ENCODE results near the gene GMPPA. TPM values are rescaled to one million over a fixed set of nuclear protein-coding genes. Genes with fewer than 3 reads are reported as not detected.

GMPPA gene
- total RNA-seq, 1 experiment from 2014 or later = 47.8 TPM

- no peak for DNase-seq (ENCODE audit: low read depth)
These were observed 39.8 kb downstream of the GMPPA start for GRCh38 chr2:219538504-219538951.

GRCh38 chr2:219538956-219539788 lies 40.5 kb downstream of the GMPPA start:
- DNase-seq (ENCODE audit: low read depth) = no peak

DNA sequence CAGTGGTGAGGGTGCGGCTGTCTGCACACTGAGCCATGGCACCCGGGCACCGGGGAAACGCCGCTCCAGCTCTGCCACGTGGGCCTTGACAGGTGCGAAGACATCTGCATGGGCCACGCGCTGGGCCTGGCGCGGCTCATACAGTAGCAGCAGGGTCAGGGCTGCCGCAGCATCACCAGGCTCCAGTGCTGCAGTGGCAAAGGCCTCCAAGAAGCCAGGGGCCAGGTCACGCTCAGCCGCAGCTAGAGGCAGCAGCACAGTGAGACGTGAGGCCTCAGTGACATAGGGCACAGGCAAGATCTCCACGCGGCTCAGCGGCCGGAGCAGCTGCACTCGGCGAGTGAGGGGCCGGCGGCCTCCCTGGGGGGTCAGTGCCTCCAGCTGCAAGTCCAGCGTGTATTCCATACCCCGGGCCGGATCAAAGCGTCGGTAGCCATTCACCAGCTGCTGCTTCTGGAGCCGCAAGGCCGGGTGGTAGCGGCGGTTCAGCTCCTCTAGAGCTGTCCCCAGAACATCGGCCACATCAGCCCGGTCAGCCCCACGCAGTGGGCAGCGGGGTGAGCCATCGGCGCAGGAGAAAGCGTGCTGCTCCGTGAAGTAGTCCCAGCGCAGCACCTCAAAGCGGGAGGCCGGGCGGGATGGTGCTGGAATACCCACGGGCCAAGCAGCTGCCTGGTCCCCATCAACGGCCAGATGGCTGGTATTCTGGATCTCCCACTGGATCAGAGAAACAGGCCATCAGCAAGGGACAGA lies 41.4 kb downstream of the GMPPA start:
- DNase-seq (ENCODE audit: low read depth) = no peak

- DNase-seq (ENCODE audit: low read depth) = no peak
These were observed 42.3 kb downstream of the GMPPA start for GRCh38 chr2:219540784-219541504.

DNA sequence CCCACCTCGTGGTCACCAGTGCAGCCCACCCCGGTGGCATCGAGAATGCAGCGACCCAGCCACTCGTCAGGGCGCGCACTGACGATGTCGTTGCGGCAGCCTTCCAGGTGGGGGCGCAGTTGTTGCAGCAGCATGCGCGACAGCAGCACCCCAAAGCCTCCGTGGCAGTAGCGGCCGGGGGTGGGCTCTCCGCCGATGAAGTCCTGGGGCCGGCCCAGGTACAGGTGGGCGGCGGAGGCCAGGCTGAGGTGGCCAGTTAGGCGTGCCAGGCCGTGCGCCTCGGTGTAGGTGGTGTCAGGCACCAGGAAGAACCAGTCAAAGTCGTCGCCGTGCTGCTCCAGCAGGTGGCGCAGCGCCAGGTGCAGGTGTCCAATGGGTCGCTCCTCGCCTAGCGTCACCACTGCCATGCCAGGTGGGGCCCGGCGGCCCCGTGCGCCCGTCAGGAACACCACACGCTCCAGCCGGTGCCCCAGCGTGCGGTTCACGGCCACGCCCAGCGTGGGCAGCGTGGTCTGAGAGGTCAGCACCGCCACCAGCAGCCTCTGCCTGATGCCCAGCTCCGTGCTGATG lies 43.0 kb downstream of the GMPPA start:
- DNase-seq (ENCODE audit: low read depth) = peak; percentile 61

GRCh38 chr2:219542931-219543595 lies 44.4 kb downstream of the GMPPA start:
- DNase-seq (ENCODE audit: low read depth) = peak; percentile 43

DNA sequence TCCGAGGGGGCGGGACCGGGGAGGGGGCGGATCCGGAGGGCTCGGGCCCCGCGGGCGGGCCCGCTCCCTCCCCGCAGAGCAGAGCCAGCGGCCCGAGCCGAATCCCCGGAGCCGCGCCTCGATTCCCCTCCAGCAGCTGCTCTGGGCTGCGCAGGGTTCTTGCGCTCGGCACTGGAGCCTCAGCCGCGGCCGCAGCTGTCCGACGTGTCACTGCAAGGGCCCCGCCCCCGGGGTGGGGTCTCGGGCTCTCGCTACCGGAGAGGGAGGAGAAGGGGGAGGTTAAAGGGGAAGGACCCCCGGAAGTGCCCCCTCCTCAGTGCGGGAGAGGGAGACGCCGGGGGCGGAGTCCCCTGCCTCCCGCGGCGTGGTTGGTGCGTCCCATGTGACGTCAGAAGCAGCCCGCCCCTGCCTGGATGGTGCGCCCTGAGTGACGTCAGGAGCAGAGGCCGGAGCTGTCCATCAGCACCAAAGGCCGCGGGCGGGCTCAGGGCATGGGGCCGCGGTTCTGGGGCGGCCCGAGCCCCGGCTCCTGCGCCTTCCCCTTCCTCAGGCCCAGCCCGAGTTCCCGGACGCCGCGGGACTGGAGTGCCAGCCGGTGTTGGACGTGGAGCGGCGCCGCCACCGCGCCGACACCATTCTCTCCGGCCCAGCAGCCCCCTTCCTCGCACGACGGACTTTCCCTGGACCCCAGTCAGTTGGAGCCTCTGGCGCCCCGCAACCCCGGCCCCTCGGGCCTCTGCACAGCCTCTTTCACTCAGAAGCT lies 45.1 kb downstream of the GMPPA start, which contains the start of the genes CHPF and TMEM198:
TSS of gene CHPF (minus strand) at position 214 of the 763 bp plus-strand sequence. CDS start 271 bp downstream, outside the sequence.
TSS of gene TMEM198 (plus strand) at position 433 of the 763 bp plus-strand sequence. CDS start 700 bp downstream, outside the sequence.
- DNase-seq (ENCODE audit: low read depth) = peak; percentile 99

GRCh38 chr2:219544567-219544966 lies 45.9 kb downstream of the GMPPA start:
- DNase-seq (ENCODE audit: low read depth) = no peak

GRCh38 chr2:219545295-219545942 lies 46.7 kb downstream of the GMPPA start:
- no peak for DNase-seq (ENCODE audit: low read depth)

- no peak for DNase-seq (ENCODE audit: low read depth)
These were observed 47.3 kb downstream of the GMPPA start for GRCh38 chr2:219545943-219546352.

DNA sequence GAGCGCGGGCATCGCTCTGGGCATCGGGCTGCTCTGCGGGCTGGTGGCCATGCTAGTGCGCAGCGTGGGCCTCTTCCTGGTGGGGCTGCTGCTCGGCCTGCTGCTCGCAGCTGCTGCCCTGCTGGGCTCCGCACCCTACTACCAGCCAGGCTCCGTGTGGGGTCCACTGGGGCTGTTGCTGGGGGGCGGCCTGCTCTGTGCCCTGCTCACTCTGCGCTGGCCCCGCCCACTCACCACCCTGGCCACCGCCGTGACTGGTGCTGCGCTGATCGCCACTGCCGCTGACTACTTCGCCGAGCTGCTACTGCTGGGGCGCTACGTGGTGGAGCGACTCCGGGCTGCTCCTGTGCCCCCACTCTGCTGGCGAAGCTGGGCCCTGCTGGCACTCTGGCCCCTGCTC lies 48.9 kb downstream of the GMPPA start:
- no peak for DNase-seq (ENCODE audit: low read depth)

GRCh38 chr2:219548990-219549389 lies 50.3 kb downstream of the GMPPA start:
- DNase-seq (ENCODE audit: low read depth) = no peak

DNA sequence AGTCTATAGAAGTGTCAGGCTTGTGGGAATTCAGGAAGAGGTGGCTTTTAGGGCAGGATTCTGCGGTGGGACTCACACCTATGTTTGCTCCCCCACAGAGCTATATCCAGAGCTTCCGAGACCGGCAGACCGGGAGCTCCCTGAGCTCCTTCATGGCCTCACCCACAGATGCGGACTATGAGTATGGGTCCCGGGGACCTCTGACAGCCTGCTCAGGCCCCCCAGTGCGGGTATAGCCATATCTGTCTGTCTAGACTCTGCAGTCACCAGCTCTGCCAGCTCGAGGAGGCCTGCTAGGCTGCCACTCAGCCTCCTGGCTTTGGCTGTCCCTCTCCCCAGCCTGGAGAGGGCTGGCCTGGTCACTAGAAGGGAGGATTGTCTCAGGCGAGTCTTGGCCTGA lies 50.9 kb downstream of the GMPPA start:
- no peak for DNase-seq (ENCODE audit: low read depth)

GRCh38 chr2:219551441-219552381 lies 53.0 kb downstream of the GMPPA start:
- peak; percentile 51 for DNase-seq (ENCODE audit: low read depth)

- DNase-seq (ENCODE audit: low read depth) = peak; percentile 77
These were observed 53.9 kb downstream of the GMPPA start for GRCh38 chr2:219552382-219553167.

- no peak for DNase-seq (ENCODE audit: low read depth)
These were observed 54.4 kb downstream of the GMPPA start for GRCh38 chr2:219553168-219553417.

GRCh38 chr2:219553463-219553963 lies 54.8 kb downstream of the GMPPA start:
- DNase-seq (ENCODE audit: low read depth) = no peak
